ENCODE results near the gene F3.

GRCh38 chr1:94589728-94590127, 48.2 kb upstream of the F3 start:
- TF ChIP-seq EZH2 (IDR thresholded peaks at IDR 0.05; ENCODE audit: borderline replicate concordance, insufficient read depth, low read depth, low read length, poor library complexity, severe bottlenecking) (no peak), CTCF (IDR thresholded peaks at IDR 0.05) (no peak)

Measured in B cell (primary cell).